ENCODE data around the gene HLCS. TPM values are rescaled to one million over a fixed set of nuclear protein-coding genes. Genes with fewer than 3 reads are reported as not detected.

Gene HLCS
- total and polyA plus RNA-seq, 10 of the 15 experiments (the other 5 are each of a cell fraction or from before 2014, with no cell fraction given): 1.5 to 12.7 (median 9.6) TPM

DNA sequence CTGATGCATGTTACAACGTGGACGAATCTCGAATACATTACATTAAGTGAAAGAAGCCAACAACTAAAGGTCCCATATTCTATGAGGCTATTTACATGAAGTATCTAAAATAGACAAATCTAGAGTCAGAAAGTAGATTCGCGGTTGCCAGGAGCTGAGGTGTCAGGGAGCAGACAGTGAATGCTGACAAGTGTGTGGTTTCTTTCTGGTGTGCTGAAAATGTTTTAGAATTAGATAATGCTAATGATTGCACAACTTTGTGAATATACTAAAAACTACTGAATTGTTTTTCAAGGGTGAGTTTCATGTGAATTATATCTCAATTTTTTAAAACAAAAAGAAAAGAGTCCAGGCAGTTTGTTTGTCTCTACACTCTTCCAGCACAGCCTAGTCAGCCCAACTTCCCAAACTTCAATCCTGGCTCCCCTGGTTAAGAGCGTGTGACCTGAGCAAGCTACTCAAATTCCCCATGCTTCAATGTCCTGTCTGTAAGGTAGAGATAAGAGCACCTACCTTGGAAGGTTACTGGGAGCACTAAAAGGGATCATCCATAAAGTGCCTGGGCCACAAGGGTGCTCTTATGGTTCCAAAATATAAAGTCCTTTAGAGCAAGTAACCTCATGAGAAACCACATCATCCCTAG lies 20.9 kb downstream of the HLCS start (continued):
- TF ChIP-seq, protein P1, sequence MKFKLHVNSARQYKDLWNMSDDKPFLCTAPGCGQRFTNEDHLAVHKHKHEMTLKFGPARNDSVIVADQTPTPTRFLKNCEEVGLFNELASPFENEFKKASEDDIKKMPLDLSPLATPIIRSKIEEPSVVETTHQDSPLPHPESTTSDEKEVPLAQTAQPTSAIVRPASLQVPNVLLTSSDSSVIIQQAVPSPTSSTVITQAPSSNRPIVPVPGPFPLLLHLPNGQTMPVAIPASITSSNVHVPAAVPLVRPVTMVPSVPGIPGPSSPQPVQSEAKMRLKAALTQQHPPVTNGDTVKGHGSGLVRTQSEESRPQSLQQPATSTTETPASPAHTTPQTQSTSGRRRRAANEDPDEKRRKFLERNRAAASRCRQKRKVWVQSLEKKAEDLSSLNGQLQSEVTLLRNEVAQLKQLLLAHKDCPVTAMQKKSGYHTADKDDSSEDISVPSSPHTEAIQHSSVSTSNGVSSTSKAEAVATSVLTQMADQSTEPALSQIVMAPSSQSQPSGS (IDR thresholded peaks at IDR 0.05; ENCODE audit: low read length): no peak
- no peak for TF ChIP-seq HDGF (IDR thresholded peaks at IDR 0.05)
- TF ChIP-seq, protein P2, sequence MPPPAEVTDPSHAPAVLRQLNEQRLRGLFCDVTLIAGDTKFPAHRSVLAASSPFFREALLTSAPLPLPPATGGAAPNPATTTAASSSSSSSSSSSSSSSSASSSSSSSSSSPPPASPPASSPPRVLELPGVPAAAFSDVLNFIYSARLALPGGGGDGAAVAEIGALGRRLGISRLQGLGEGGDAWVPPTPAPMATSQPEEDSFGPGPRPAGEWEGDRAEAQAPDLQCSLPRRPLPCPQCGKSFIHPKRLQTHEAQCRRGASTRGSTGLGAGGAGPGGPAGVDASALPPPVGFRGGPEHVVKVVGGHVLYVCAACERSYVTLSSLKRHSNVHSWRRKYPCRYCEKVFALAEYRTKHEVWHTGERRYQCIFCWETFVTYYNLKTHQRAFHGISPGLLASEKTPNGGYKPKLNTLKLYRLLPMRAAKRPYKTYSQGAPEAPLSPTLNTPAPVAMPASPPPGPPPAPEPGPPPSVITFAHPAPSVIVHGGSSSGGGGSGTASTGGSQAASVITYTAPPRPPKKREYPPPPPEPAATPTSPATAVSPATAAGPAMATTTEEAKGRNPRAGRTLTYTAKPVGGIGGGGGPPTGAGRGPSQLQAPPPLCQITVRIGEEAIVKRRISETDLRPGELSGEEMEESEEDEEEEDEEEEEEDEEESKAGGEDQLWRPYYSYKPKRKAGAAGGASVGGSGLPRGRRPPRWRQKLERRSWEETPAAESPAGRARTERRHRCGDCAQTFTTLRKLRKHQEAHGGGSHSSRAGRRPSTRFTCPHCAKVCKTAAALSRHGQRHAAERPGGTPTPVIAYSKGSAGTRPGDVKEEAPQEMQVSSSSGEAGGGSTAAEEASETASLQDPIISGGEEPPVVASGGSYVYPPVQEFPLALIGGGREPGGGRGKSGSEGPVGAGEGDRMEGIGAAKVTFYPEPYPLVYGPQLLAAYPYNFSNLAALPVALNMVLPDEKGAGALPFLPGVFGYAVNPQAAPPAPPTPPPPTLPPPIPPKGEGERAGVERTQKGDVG (CRISPR knock-in tag; IDR thresholded peaks at IDR 0.05): no peak
- TF ChIP-seq DPF2 (IDR thresholded peaks at IDR 0.05): no peak
- TF ChIP-seq, protein P3, sequence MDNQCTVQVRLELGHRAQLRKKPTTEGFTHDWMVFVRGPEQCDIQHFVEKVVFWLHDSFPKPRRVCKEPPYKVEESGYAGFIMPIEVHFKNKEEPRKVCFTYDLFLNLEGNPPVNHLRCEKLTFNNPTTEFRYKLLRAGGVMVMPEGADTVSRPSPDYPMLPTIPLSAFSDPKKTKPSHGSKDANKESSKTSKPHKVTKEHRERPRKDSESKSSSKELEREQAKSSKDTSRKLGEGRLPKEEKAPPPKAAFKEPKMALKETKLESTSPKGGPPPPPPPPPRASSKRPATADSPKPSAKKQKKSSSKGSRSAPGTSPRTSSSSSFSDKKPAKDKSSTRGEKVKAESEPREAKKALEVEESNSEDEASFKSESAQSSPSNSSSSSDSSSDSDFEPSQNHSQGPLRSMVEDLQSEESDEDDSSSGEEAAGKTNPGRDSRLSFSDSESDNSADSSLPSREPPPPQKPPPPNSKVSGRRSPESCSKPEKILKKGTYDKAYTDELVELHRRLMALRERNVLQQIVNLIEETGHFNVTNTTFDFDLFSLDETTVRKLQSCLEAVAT (IDR thresholded peaks at IDR 0.05): no peak
- no peak for TF ChIP-seq ZBED1 (IDR thresholded peaks at IDR 0.05; ENCODE audit: borderline replicate concordance)
- no peak for TF ChIP-seq RAD51 (IDR thresholded peaks at IDR 0.05)
- TF ChIP-seq MEF2A (IDR thresholded peaks at IDR 0.05; ENCODE audit: insufficient read depth, low read depth, low read length): no peak

Measured in GM12878 (cell line).